Neural cell (in vitro differentiated cells): ENCODE data around the gene PLA2G4F.

Experiments
- EP300 ChIP-seq: fragments of 450-650 bp; conservative IDR thresholded peaks from 2 replicates; pipeline ENCODE4 v1.6.1; 2014; ENCODE audit warnings: antibody characterized with exemption, mild to moderate bottlenecking, moderate library complexity; ENCODE audit not compliant: poor library complexity, severe bottlenecking
- RAD21 ChIP-seq: fragments of 450-650 bp; conservative IDR thresholded peaks from 2 replicates; pipeline ENCODE4 v1.6.1; 2014; ENCODE audit warnings: antibody characterized with exemption, mild to moderate bottlenecking, moderate library complexity
- TF ChIP-seq, protein P1 (sequence below): fragments of 450-650 bp; IDR thresholded peaks from 2 replicates; pipeline ENCODE4 v1.5.1; 2014; ENCODE audit warnings: antibody characterized with exemption, mild to moderate bottlenecking, moderate library complexity; ENCODE audit not compliant: poor library complexity, severe bottlenecking
- TF ChIP-seq, protein P2 (sequence below): IDR thresholded peaks from 2 replicates; pipeline ENCODE4 v1.6.1; 2012; ENCODE audit warnings: borderline replicate concordance

DNA sequence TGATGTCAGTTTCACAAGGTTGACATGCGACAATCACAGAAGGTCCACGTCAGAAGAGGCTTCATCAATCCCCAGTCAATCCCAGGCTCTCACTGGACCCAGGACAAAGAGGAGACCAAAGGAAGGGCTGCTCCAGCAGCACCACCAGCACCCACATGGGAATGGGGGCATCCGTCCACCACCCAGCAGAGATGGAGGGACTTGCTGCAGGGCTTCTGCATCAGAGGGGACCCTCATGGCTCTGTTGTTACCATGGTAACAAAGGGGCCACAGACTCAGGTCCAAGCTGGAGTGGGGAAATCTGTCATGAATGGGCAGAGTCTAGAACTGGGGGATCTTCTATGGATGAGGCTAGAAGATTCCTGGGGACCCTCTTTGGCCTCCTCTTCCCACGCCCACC lies 13.1 kb downstream of the PLA2G4F start:
- TF ChIP-seq, protein P1, sequence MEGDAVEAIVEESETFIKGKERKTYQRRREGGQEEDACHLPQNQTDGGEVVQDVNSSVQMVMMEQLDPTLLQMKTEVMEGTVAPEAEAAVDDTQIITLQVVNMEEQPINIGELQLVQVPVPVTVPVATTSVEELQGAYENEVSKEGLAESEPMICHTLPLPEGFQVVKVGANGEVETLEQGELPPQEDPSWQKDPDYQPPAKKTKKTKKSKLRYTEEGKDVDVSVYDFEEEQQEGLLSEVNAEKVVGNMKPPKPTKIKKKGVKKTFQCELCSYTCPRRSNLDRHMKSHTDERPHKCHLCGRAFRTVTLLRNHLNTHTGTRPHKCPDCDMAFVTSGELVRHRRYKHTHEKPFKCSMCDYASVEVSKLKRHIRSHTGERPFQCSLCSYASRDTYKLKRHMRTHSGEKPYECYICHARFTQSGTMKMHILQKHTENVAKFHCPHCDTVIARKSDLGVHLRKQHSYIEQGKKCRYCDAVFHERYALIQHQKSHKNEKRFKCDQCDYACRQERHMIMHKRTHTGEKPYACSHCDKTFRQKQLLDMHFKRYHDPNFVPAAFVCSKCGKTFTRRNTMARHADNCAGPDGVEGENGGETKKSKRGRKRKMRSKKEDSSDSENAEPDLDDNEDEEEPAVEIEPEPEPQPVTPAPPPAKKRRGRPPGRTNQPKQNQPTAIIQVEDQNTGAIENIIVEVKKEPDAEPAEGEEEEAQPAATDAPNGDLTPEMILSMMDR = no peak
- TF ChIP-seq EP300 (no peak), RAD21 (no peak)
- TF ChIP-seq, protein P2, sequence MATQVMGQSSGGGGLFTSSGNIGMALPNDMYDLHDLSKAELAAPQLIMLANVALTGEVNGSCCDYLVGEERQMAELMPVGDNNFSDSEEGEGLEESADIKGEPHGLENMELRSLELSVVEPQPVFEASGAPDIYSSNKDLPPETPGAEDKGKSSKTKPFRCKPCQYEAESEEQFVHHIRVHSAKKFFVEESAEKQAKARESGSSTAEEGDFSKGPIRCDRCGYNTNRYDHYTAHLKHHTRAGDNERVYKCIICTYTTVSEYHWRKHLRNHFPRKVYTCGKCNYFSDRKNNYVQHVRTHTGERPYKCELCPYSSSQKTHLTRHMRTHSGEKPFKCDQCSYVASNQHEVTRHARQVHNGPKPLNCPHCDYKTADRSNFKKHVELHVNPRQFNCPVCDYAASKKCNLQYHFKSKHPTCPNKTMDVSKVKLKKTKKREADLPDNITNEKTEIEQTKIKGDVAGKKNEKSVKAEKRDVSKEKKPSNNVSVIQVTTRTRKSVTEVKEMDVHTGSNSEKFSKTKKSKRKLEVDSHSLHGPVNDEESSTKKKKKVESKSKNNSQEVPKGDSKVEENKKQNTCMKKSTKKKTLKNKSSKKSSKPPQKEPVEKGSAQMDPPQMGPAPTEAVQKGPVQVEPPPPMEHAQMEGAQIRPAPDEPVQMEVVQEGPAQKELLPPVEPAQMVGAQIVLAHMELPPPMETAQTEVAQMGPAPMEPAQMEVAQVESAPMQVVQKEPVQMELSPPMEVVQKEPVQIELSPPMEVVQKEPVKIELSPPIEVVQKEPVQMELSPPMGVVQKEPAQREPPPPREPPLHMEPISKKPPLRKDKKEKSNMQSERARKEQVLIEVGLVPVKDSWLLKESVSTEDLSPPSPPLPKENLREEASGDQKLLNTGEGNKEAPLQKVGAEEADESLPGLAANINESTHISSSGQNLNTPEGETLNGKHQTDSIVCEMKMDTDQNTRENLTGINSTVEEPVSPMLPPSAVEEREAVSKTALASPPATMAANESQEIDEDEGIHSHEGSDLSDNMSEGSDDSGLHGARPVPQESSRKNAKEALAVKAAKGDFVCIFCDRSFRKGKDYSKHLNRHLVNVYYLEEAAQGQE = no peak
